ENCODE data around the gene COL15A1. TPM values are rescaled to one million over a fixed set of nuclear protein-coding genes. Genes with fewer than 3 reads are reported as not detected.

Gene COL15A1
- total and polyA plus RNA-seq, 5 donors from 2014 or later, result 0.03 to 0.10 (median 0.06) TPM; not detected in 2

GRCh38 chr9:98961513-98962180 lies 17.9 kb downstream of the COL15A1 start:
- Histone ChIP-seq H3K36me3 (ENCODE audit: control insufficient read depth, insufficient read depth, low read length) (no peaks in the 10 kb centered on the region), H3K4me1 (ENCODE audit: control insufficient read depth, insufficient read depth, low read length, poor library complexity, severe bottlenecking) (no peaks in the 10 kb centered on the region), H3K27ac (ENCODE audit: insufficient read depth, low read length, poor library complexity, severe bottlenecking) (no peak overlapping the region), H3K9me3 (ENCODE audit: control insufficient read depth in 2 of 2, low read length in 2 of 2) (no peaks in the 10 kb centered on the region), H3K27me3 (ENCODE audit: control insufficient read depth, insufficient read depth, low read length) (peaks cover 3% of the 10 kb centered on the region), H3K4me3 (ENCODE audit: low read depth, low read length) (no peak overlapping the region)
- peaks cover 13% of the 10 kb centered on the region for H3K27me3 Mint-ChIP-seq
- H3K36me3 Mint-ChIP-seq, result no peaks in the 10 kb centered on the region
- H3K4me1 Mint-ChIP-seq, result no peaks in the 10 kb centered on the region
- H3K4me3 Mint-ChIP-seq, result no peak overlapping the region
- DNase-seq (no peak), ATAC-seq (ENCODE audit: low read depth in 2 of 2) (no peak)
- no peak overlapping the region for H3K27ac Mint-ChIP-seq
- peaks cover 0 to 7% (median 0%) of the 10 kb centered on the region in 7 donors for H3K9me3 Mint-ChIP-seq

DNA sequence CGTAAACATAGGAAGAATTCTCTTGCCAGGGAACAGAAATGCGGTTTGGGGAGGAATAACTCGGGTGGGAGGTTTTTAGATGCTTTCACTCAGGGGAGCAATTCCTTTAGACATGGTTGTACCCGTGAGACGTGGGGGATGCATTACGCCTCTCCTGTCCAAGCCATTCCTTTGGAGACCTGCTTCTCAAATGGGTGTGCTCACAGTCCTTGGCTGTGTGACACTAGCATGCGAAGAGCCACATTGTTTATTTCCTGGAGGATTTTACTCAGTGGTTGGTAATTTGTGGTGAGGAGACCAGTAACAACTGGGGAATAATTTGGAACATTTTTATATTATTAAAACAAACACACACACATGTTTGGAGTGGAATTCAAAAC lies 18.5 kb downstream of the COL15A1 start:
- Histone ChIP-seq H3K4me3 (ENCODE audit: low read depth, low read length) (no peak overlapping the region), H3K27ac (ENCODE audit: insufficient read depth, low read length, poor library complexity, severe bottlenecking) (no peak overlapping the region), H3K4me1 (ENCODE audit: control insufficient read depth, insufficient read depth, low read length, poor library complexity, severe bottlenecking) (no peaks in the 10 kb centered on the region), H3K9me3 (ENCODE audit: control insufficient read depth in 2 of 2, low read length in 2 of 2) (no peaks in the 10 kb centered on the region), H3K36me3 (ENCODE audit: control insufficient read depth, insufficient read depth, low read length) (no peaks in the 10 kb centered on the region), H3K27me3 (ENCODE audit: control insufficient read depth, insufficient read depth, low read length) (peaks cover 3% of the 10 kb centered on the region)
- Mint-ChIP-seq H3K4me1 (no peaks in the 10 kb centered on the region), H3K27ac (no peak overlapping the region), H3K27me3 (peaks cover 13% of the 10 kb centered on the region), H3K9me3 (peaks cover 0 to 4% (median 0%) of the 10 kb centered on the region in 7 donors), H3K4me3 (no peak overlapping the region), H3K36me3 (no peaks in the 10 kb centered on the region)
- DNase-seq (no peak), ATAC-seq (ENCODE audit: low read depth in 2 of 2) (no peak)

GRCh38 chr9:98962861-98963260 lies 19.2 kb downstream of the COL15A1 start:
- Histone ChIP-seq H3K9me3 (ENCODE audit: control insufficient read depth in 2 of 2, low read length in 2 of 2) (no peaks in the 10 kb centered on the region), H3K4me1 (ENCODE audit: control insufficient read depth, insufficient read depth, low read length, poor library complexity, severe bottlenecking) (no peaks in the 10 kb centered on the region), H3K36me3 (ENCODE audit: control insufficient read depth, insufficient read depth, low read length) (no peaks in the 10 kb centered on the region), H3K4me3 (ENCODE audit: low read depth, low read length) (no peak overlapping the region), H3K27ac (ENCODE audit: insufficient read depth, low read length, poor library complexity, severe bottlenecking) (no peak overlapping the region), H3K27me3 (ENCODE audit: control insufficient read depth, insufficient read depth, low read length) (no peaks in the 10 kb centered on the region)
- H3K4me3 Mint-ChIP-seq, result no peak overlapping the region
- H3K4me1 Mint-ChIP-seq, result no peaks in the 10 kb centered on the region
- no peak for ATAC-seq (ENCODE audit: low read depth in 2 of 2)
- no peak overlapping the region for H3K27ac Mint-ChIP-seq
- H3K36me3 Mint-ChIP-seq, result no peaks in the 10 kb centered on the region
- no peak for DNase-seq
- H3K27me3 Mint-ChIP-seq, result peaks cover 13% of the 10 kb centered on the region
- H3K9me3 Mint-ChIP-seq, result no peaks in the 10 kb centered on the region

- Histone ChIP-seq H3K4me3 (ENCODE audit: low read depth, low read length) (no peak overlapping the region), H3K4me1 (ENCODE audit: control insufficient read depth, insufficient read depth, low read length, poor library complexity, severe bottlenecking) (no peaks in the 10 kb centered on the region), H3K27me3 (ENCODE audit: control insufficient read depth, insufficient read depth, low read length) (no peaks in the 10 kb centered on the region), H3K36me3 (ENCODE audit: control insufficient read depth, insufficient read depth, low read length) (no peaks in the 10 kb centered on the region), H3K9me3 (ENCODE audit: control insufficient read depth in 2 of 2, low read length in 2 of 2) (no peaks in the 10 kb centered on the region), H3K27ac (ENCODE audit: insufficient read depth, low read length, poor library complexity, severe bottlenecking) (no peak overlapping the region)
- DNase-seq (no peak), ATAC-seq (ENCODE audit: low read depth in 2 of 2) (no peak)
- H3K27me3 Mint-ChIP-seq, result peaks cover 13% of the 10 kb centered on the region
- no peaks in the 10 kb centered on the region for H3K9me3 Mint-ChIP-seq
- no peaks in the 10 kb centered on the region for H3K36me3 Mint-ChIP-seq
- no peak overlapping the region for H3K27ac Mint-ChIP-seq
- H3K4me3 Mint-ChIP-seq, result no peak overlapping the region
- H3K4me1 Mint-ChIP-seq, result no peaks in the 10 kb centered on the region
Observed at GRCh38 chr9:98964201-98964600, 20.5 kb downstream of the COL15A1 start.

DNA sequence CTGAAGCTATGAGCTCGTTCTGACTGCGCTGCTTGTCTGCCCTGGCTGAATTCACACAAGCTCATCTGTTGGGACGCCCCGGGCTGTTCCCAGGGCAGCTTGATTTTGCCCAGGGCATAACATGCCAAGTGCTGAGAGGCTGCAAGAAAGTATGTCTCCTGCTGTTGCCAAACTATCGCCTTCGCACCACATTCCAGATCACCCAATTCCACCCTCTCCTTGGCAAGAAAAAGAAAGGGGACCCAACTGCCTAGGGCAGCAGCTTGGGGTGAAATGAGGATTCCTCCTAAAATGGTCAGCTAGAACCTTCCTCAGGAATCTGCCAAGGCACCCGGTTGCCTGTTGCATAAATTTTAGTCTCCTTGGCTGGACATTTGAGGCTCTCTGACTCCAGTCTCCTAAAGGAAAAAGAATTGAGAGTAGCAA lies 21.2 kb downstream of the COL15A1 start:
- Mint-ChIP-seq H3K9me3 (no peaks in the 10 kb centered on the region), H3K36me3 (no peaks in the 10 kb centered on the region), H3K27ac (no peak overlapping the region), H3K4me3 (no peak overlapping the region), H3K27me3 (peaks cover 12% of the 10 kb centered on the region), H3K4me1 (no peaks in the 10 kb centered on the region)
- ATAC-seq (ENCODE audit: low read depth in 2 of 2), result no peak
- Histone ChIP-seq H3K27ac (ENCODE audit: insufficient read depth, low read length, poor library complexity, severe bottlenecking) (no peak overlapping the region), H3K9me3 (ENCODE audit: control insufficient read depth in 2 of 2, low read length in 2 of 2) (no peaks in the 10 kb centered on the region), H3K27me3 (ENCODE audit: control insufficient read depth, insufficient read depth, low read length) (no peaks in the 10 kb centered on the region), H3K4me3 (ENCODE audit: low read depth, low read length) (no peak overlapping the region), H3K4me1 (ENCODE audit: control insufficient read depth, insufficient read depth, low read length, poor library complexity, severe bottlenecking) (no peaks in the 10 kb centered on the region), H3K36me3 (ENCODE audit: control insufficient read depth, insufficient read depth, low read length) (no peaks in the 10 kb centered on the region)
- no peak for DNase-seq

- no peaks in the 10 kb centered on the region for H3K36me3 Mint-ChIP-seq
- Histone ChIP-seq H3K4me3 (ENCODE audit: low read depth, low read length) (no peak overlapping the region), H3K4me1 (ENCODE audit: control insufficient read depth, insufficient read depth, low read length, poor library complexity, severe bottlenecking) (no peaks in the 10 kb centered on the region), H3K36me3 (ENCODE audit: control insufficient read depth, insufficient read depth, low read length) (no peaks in the 10 kb centered on the region), H3K9me3 (ENCODE audit: control insufficient read depth in 2 of 2, low read length in 2 of 2) (no peaks in the 10 kb centered on the region), H3K27ac (ENCODE audit: insufficient read depth, low read length, poor library complexity, severe bottlenecking) (no peak overlapping the region), H3K27me3 (ENCODE audit: control insufficient read depth, insufficient read depth, low read length) (no peaks in the 10 kb centered on the region)
- no peaks in the 10 kb centered on the region for H3K4me1 Mint-ChIP-seq
- peaks cover under 1% of the 10 kb centered on the region for H3K27me3 Mint-ChIP-seq
- ATAC-seq (ENCODE audit: low read depth in 2 of 2) (no peak), DNase-seq (no peak)
- no peaks in the 10 kb centered on the region for H3K9me3 Mint-ChIP-seq
- no peak overlapping the region for H3K27ac Mint-ChIP-seq
- H3K4me3 Mint-ChIP-seq, result no peak overlapping the region
Observed at GRCh38 chr9:98966676-98967075, 23.0 kb downstream of the COL15A1 start.

DNA sequence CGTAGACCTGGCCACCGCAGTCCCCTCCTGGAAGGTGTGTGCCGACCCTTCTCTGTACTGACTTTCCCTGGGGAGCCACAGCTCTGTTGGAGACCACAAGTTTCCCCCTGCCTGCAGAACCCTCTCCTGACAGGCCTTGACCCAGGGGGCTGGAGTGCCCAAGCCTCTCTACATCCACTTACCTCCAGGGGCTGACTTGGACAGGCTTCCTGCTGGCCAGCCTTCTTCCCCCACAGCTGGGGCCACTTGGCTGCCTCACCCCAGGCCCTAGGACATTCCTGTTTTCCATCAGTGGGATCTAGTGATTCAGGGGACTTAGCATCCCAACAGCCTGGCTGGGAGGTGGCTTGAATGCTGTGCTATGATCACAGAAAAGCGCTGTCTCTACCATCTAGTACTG lies 23.6 kb downstream of the COL15A1 start:
- no peak for DNase-seq
- Histone ChIP-seq H3K27ac (ENCODE audit: insufficient read depth, low read length, poor library complexity, severe bottlenecking) (no peak overlapping the region), H3K4me1 (ENCODE audit: control insufficient read depth, insufficient read depth, low read length, poor library complexity, severe bottlenecking) (no peaks in the 10 kb centered on the region), H3K36me3 (ENCODE audit: control insufficient read depth, insufficient read depth, low read length) (no peaks in the 10 kb centered on the region), H3K27me3 (ENCODE audit: control insufficient read depth, insufficient read depth, low read length) (no peaks in the 10 kb centered on the region), H3K4me3 (ENCODE audit: low read depth, low read length) (no peak overlapping the region), H3K9me3 (ENCODE audit: control insufficient read depth in 2 of 2, low read length in 2 of 2) (no peaks in the 10 kb centered on the region)
- no peaks in the 10 kb centered on the region for H3K27me3 Mint-ChIP-seq
- no peaks in the 10 kb centered on the region for H3K36me3 Mint-ChIP-seq
- H3K4me1 Mint-ChIP-seq, result no peaks in the 10 kb centered on the region
- no peak overlapping the region for H3K4me3 Mint-ChIP-seq
- ATAC-seq (ENCODE audit: low read depth in 2 of 2), result no peak
- H3K27ac Mint-ChIP-seq, result no peak overlapping the region
- no peaks in the 10 kb centered on the region for H3K9me3 Mint-ChIP-seq

DNA sequence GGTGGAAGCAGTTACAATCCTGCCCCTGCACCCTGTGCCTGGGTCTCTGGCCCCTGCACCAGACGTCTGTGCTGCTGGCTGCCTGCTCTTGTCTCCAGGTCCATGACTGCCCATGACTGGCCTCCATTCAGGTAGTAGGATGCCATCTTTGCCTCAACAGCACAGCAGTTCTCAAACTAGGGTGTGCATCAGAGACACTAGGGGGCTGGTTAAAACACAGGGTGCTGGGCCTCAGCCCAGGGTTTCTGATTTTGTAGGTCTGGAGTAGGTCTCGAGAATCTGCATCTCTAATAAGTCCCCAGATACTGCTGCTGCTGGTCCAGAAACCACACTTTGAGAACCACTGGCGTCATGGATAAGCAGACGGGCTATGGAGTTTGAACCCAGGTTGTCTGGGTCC lies 24.0 kb downstream of the COL15A1 start:
- H3K9me3 ChIP-seq (ENCODE audit: control insufficient read depth in 2 of 2, low read length in 2 of 2), result no peaks in the 10 kb centered on the region
- DNase-seq (no peak), ATAC-seq (ENCODE audit: low read depth in 2 of 2) (no peak)
- H3K27ac Mint-ChIP-seq, result no peak overlapping the region
- no peaks in the 10 kb centered on the region for H3K36me3 Mint-ChIP-seq
- H3K4me3 Mint-ChIP-seq, result no peak overlapping the region
- no peaks in the 10 kb centered on the region for H3K36me3 ChIP-seq (ENCODE audit: control insufficient read depth, insufficient read depth, low read length)
- H3K4me1 Mint-ChIP-seq, result peaks cover 0 to under 1% (median 0%) of the 10 kb centered on the region in 4 donors
- H3K4me3 ChIP-seq (ENCODE audit: low read depth, low read length), result no peak overlapping the region
- no peak overlapping the region for H3K27ac ChIP-seq (ENCODE audit: insufficient read depth, low read length, poor library complexity, severe bottlenecking)
- no peaks in the 10 kb centered on the region for H3K9me3 Mint-ChIP-seq
- no peaks in the 10 kb centered on the region for H3K4me1 ChIP-seq (ENCODE audit: control insufficient read depth, insufficient read depth, low read length, poor library complexity, severe bottlenecking)
- no peaks in the 10 kb centered on the region for H3K27me3 ChIP-seq (ENCODE audit: control insufficient read depth, insufficient read depth, low read length)
- peaks cover 1% of the 10 kb centered on the region for H3K27me3 Mint-ChIP-seq

Measured in CD4-positive, CD25-positive, alpha-beta regulatory T cell (primary cell).